Gastrocnemius medialis (tissue), 4 donors: ENCODE results near the gene POLR2C.

Experiments used
- POLR2A ChIP-seq, 2 donors: fragments of 450-650 bp; IDR thresholded peaks; one replicate each; pipeline ENCODE4 v1.6.1; 2017; ENCODE audit warnings: antibody characterized with exemption in 2 of 2, mild to moderate bottlenecking in 2 of 2, moderate library complexity in 2 of 2
- TF ChIP-seq, protein P1 (sequence below), 5 experiments: fragments of 450-650 bp in 3 of 5; fragments of 200-600 bp in 2 of 5; sonication (generic) in 2 of 5; IDR thresholded peaks in 4 of 5; conservative IDR thresholded peaks in 1 of 5; 1 replicate in 4 of 5; 2 replicates in 1 of 5; pipeline ENCODE4 v1.5.1; 2016 to 2019; ENCODE audit warnings: antibody characterized with exemption in 5 of 5, mild to moderate bottlenecking in 3 of 5, moderate library complexity in 3 of 5

DNA sequence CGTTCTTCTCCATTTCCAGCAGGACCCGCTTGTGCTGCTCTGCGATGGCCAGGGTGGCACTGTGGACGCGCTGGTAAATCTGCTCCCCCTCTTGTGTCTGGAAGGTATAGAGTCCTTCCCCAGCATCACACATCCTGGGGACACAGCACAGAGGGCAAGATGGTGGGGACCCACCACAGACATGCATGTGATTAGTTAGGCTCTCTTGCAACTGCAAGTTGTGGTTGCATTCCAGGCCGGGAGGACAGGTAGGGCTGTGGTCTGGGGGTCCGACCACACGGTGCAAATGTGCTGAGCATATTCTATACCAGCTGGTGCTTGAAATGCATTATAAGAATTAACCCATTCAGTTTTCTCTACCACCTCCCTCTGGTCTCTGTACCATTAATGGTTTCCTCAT lies 11.4 kb downstream of the POLR2C start:
- TF ChIP-seq, protein P1, sequence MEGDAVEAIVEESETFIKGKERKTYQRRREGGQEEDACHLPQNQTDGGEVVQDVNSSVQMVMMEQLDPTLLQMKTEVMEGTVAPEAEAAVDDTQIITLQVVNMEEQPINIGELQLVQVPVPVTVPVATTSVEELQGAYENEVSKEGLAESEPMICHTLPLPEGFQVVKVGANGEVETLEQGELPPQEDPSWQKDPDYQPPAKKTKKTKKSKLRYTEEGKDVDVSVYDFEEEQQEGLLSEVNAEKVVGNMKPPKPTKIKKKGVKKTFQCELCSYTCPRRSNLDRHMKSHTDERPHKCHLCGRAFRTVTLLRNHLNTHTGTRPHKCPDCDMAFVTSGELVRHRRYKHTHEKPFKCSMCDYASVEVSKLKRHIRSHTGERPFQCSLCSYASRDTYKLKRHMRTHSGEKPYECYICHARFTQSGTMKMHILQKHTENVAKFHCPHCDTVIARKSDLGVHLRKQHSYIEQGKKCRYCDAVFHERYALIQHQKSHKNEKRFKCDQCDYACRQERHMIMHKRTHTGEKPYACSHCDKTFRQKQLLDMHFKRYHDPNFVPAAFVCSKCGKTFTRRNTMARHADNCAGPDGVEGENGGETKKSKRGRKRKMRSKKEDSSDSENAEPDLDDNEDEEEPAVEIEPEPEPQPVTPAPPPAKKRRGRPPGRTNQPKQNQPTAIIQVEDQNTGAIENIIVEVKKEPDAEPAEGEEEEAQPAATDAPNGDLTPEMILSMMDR (IDR thresholded peaks at IDR 0.05 in 4 of 5, conservative IDR thresholded peaks at IDR 0.05 in 1 of 5) = no peak
- no peak for TF ChIP-seq POLR2A (IDR thresholded peaks at IDR 0.05)
